NT2/D1 (cell line): ENCODE results near the gene KIF1A.

Experiments used
- YY1 ChIP-seq: IDR thresholded peaks from 2 replicates; pipeline ENCODE4 v1.6.1; 2011; ENCODE audit not compliant: insufficient read length, insufficient read depth
- ZNF274 ChIP-seq: IDR thresholded peaks from 2 replicates; pipeline ENCODE4 v1.6.1; 2011; ENCODE audit warnings: mild to moderate bottlenecking, low read depth, low read length

GRCh38 chr2:240831594-240832204, 11.7 kb upstream of the KIF1A start:
- TF ChIP-seq YY1: no peak
- TF ChIP-seq ZNF274: no peak
